HCT116 (cell line): ENCODE results near the gene MYLK4.

Experiments
- CEBPB ChIP-seq: IDR thresholded peaks from 2 replicates; pipeline ENCODE4 v1.6.1; 2012; ENCODE audit warnings: low read depth
- EZH2 ChIP-seq: fragments of 200-600 bp; sonication (generic); IDR thresholded peaks from 2 replicates; pipeline ENCODE4 v1.6.1; 2017; ENCODE audit warnings: antibody characterized with exemption, mixed run types
- EZH2phosphoT487 ChIP-seq: fragments of 200-600 bp; IDR thresholded peaks from 2 replicates; pipeline ENCODE4 v1.6.1; 2018; ENCODE audit warnings: antibody characterized with exemption, borderline replicate concordance
- MAX ChIP-seq: IDR thresholded peaks from 2 replicates; pipeline ENCODE4 v1.6.1; 2012
- RAD21 ChIP-seq: IDR thresholded peaks from 2 replicates; pipeline ENCODE4 v1.6.1; 2012; ENCODE audit warnings: low read depth, mild to moderate bottlenecking
- SP1 ChIP-seq: IDR thresholded peaks from 2 replicates; pipeline ENCODE4 v1.6.1; 2012; ENCODE audit warnings: low read depth
- TF ChIP-seq, protein P1 (sequence below), 3 experiments: fragments of 200-600 bp in 1 of 3; sonication (generic) in 1 of 3; IDR thresholded peaks in 2 of 3; conservative IDR thresholded peaks in 1 of 3; 2 replicates each; pipeline ENCODE4 v1.5.1; 2012 to 2017; ENCODE audit warnings: low read depth in 2 of 3, low read length in 2 of 3, antibody characterized with exemption in 1 of 3, borderline replicate concordance in 1 of 3, control low read depth in 1 of 3, mild to moderate bottlenecking in 1 of 3, mixed read lengths in 1 of 3, mixed run types in 1 of 3, moderate library complexity in 1 of 3; ENCODE audit not compliant: insufficient read depth in 1 of 3

- TF ChIP-seq, protein P1, sequence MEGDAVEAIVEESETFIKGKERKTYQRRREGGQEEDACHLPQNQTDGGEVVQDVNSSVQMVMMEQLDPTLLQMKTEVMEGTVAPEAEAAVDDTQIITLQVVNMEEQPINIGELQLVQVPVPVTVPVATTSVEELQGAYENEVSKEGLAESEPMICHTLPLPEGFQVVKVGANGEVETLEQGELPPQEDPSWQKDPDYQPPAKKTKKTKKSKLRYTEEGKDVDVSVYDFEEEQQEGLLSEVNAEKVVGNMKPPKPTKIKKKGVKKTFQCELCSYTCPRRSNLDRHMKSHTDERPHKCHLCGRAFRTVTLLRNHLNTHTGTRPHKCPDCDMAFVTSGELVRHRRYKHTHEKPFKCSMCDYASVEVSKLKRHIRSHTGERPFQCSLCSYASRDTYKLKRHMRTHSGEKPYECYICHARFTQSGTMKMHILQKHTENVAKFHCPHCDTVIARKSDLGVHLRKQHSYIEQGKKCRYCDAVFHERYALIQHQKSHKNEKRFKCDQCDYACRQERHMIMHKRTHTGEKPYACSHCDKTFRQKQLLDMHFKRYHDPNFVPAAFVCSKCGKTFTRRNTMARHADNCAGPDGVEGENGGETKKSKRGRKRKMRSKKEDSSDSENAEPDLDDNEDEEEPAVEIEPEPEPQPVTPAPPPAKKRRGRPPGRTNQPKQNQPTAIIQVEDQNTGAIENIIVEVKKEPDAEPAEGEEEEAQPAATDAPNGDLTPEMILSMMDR (IDR thresholded peaks at IDR 0.05 in 2 of 3, conservative IDR thresholded peaks at IDR 0.05 in 1 of 3; ENCODE audit: borderline replicate concordance in 1 of 3, insufficient read depth in 1 of 3, low read depth in 2 of 3, low read length in 2 of 3): no peak
- TF ChIP-seq RAD21 (no peak), CEBPB (no peak), SP1 (no peak), EZH2 (no peak), EZH2phosphoT487 (no peak), MAX (no peak)
These were observed 33.3 kb upstream of the MYLK4 start for GRCh38 chr6:2784061-2784460.
